HS-5 (cell line): ENCODE results near the gene CLSTN1.

ENCODE experiments used
- DNase-seq: peaks from one replicate; pipeline ENCODE4 v3.0.0-alpha.2; 2012; ENCODE audit warnings: low read depth

Gene CLSTN1

DNA sequence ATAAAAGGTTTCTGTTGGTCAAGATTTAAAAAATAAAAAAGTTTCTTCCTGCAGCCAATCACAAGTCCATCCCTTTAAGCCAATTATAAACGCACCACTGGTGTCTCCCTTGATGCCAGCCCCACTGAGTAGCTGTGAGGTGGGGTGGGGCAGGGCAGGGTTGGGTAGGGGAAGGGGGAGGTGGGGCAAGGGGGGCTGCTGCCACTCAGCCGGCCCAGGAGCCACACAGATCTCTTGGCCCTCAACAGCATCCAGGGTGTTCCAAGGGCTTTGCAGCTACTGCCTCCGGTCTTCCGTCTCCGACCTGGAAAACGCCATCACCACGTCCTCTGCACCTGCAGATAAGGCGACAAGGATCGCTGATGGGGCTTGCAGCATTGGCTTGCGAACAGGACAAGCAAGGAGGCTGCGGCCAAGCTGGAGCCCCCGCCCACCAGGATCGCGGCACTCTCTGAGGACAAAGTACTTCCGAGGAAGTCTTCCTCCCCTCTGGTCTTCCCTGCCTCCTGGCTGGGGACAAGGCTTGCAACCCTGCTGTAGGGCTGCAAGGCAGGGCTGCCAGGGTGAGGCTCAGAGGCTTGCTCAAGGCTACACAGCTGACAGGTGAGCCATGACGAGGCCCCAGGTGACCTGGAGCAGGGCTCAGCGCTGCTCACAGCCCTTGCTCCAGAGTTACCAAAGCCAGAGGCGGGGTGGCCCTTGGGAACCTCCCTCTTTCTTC is 26.8 kb upstream of the CLSTN1 start:
- no peak for DNase-seq

GRCh38 chr1:9849691-9850441 is 26.1 kb upstream of the CLSTN1 start:
- no peak for DNase-seq

DNA sequence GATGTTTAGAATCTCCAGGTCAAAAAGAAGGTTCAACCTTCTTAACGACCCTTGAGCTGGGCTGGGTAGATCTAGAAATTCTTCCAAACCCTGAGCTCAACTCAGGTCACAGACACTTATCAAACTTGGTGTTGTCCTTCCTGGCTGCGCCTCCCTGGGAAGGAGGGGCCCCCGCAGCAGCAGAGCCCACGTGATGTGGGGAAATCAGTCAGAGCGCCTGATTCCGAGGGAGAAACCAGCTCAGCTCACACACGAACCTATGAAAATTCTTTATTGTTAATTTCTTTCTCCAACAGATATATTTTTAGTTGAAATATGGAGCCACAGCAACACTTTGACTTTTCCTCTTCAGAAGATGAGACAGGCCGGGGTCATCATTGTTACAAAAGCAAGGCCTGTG is 24.3 kb upstream of the CLSTN1 start:
- DNase-seq: no peak

GRCh38 chr1:9847269-9847668 is 23.5 kb upstream of the CLSTN1 start:
- DNase-seq: no peak

DNA sequence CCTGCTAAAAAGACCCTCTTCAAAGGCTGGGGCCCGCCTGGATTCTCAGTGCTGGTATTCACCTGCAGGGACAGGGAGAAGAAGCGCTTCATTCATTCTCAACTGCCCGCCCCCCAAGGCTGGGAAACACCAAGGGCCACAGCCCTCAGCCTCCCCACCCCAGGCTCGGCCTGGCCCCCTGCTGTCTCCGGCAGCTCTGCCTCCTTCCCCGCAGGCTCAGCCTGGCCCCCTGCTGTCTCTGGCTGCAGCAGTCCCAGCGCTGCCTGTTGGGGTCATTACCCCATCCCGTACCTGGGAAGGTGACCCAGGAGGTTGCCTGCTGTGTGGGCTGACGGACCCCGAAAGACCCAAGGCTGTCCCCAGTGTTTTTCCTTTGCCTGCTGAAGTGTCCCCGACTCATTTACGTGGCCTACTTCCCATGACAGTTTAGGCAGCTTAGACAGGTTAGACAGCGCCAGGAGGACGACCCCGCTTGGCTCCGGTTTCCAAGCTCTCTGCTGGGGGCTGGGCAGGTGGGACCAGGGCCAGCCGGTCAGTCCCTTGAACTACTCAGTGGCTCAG is 22.9 kb upstream of the CLSTN1 start:
- DNase-seq: no peak

GRCh38 chr1:9845914-9846313 is 22.1 kb upstream of the CLSTN1 start:
- no peak for DNase-seq

- DNase-seq: no peak
Observed at GRCh38 chr1:9844756-9845155, 21.0 kb upstream of the CLSTN1 start.

DNA sequence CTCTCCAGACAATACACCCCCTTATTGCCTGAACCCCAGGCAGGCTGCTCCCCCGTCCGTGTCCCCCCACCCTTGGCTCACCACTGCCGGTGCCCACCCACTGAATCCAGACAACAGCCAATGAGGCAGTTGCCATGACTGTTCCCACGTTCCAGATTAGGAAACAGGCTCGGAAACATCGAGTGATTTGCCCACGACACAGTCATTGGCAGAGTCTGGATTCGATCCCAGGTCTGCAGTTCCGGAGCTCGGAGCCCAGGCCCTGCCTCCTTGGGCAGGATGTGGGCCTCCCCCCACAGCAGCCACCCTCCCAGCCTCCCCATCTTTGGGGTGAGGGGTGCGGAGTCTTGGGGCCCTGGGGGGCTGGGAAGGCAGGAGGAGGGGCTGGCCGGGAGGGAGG is 20.3 kb upstream of the CLSTN1 start:
- no peak for DNase-seq

- no peak for DNase-seq
Observed at GRCh38 chr1:9843576-9843945, 19.8 kb upstream of the CLSTN1 start.

GRCh38 chr1:9842781-9843575 is 19.2 kb upstream of the CLSTN1 start:
- no peak for DNase-seq

DNA sequence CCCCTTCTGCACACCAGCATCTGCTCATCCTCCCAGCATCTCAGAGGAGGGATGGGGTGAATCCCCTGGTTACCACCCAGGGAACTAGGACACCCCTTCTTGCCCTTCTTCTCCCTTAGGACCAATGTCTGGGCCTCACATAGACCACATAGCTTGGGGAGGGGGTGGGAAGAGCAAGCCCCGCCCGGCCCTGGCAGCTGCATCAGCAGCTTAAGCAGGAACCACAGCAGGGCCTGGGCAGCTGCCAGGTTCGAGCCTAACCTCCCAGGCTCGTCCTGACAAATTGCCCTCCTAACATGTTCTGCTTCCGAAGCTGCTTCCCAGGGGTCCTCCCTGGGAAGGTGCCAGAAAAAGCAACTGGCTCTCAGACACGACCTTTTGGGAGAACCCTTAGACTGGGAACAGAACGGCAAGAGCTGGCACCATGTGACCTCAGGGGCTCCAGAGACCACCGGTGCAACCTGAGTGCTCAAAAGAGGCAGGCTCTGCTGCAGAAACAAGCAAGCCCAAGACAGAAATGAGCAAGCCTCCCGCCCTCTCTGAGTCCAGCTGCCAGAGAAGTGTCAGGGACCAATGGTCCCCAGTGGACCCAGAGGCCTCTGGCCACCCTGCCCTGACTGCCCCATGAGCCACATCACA is 18.4 kb upstream of the CLSTN1 start:
- no peak for DNase-seq

DNA sequence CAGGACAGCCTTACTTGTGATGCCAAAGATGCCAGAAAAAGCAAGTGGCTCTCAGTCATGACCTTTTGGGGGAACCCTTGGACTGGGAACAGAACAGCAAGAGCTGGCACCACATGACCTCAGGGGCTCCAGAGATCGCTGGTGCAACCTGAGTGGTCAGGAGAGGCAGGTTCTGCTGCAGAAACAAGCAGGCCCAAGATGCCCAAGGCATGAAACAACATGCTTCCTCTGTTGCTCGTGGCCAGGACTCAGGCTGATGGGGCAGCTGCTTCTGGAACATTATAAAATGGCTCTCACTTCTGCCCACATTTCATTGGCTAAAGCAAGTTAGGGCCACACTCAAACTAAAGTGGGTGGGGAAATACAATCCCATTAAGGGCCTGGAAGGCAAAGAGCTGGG is 17.7 kb upstream of the CLSTN1 start:
- no peak for DNase-seq

DNA sequence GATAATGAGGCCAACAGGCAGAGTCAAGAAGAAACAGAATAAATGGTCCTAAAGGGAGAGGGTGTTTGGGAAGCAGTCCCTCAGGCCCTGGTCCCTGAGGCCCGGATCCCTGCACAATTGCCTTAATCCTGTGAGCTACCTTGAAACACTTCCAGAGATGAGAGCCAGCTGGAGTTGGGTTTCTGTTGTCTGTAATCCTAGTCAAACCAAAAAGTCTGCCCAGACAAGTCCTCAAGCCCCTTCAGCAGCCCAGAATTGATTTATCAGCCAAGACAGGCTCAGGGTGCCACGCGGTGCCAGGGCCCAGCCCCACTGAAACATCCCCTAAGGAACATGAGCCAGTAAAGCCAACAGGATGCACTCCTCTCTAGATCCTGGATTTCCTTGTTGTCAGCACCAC is 16.4 kb upstream of the CLSTN1 start:
- no peak for DNase-seq

DNA sequence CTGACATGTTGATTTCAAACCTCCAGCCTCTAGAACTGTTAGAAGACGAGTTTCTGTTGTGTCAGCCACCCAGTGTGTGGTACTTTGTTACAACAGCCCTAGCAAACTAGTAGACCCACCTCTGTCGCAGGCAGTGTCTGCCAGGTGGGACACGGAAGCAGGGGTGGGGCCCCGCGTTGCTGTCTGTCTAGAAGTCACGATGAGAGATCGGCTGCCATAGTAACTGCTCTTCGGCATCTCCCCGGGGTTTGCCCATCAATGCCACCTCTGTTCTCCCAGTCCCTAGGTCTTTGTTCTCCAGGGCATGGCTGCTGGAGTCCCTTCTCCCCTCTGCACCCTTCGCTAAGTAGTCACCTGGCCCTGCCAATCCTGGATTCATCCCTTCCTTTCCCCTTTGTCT is 15.2 kb upstream of the CLSTN1 start:
- no peak for DNase-seq

- no peak for DNase-seq
Observed at GRCh38 chr1:9836632-9836960, 12.8 kb upstream of the CLSTN1 start.

DNA sequence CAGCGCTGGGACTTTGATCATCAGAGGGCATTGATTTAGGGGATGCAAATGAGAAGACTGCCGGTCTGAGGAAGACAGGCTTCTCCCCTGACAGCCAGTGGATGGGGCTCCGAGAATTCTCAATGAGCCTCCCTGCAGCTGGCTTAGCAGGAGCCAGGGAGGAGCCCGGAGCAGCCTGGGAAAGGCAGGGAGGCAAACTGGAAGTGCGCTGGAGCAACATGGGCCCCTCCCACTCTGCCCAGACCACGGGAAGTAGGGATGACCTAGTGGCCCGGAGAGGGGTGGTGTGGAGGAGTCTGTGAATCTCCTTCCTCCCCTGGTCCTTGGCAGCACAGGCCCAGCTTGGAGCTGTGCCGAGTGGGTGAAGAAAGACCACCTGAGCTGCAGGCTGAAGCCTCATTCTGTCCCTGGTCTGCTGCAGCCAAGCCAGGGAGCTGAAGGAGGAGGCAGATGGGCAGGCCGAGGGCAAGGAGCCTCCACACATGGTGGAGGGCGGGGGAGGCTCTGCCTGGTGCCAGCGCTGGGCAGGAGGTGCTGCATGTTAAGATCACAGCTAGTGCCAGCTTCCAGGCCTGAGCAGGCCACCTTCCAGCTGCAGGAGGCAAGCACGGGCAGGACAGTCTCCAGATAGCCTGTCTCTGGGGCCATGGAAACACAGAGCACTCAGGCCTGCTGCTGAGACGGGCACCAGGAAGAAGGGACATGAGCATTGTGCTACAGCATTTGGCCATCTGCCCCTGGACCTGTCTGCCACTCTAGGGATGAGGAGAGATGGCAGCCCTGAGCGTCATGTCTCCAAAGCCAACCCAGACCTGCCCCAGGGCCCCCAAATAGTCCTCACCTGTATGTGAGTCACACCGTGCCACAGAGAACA is 12.2 kb upstream of the CLSTN1 start:
- no peak for DNase-seq

DNA sequence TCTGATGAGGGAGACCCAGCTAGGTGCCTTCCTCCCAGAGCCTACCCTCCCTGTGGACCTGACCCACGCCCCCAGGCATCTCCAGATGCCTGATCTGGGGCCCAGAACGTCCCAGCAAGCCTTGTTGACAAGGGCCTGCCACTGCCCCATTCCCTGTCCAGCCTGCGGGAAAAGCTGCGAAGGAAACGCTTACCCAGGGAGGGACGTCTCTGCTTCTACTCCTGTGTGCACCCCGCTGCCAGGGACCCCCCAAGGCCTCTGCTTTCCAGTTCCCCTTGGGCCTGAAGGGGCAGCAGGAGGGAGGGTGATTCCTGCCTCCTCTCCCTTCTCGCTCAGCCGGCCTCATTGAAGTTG is 11.6 kb upstream of the CLSTN1 start:
- DNase-seq: no peak

- DNase-seq: no peak
Observed at GRCh38 chr1:9833632-9834031, 9.9 kb upstream of the CLSTN1 start.

DNA sequence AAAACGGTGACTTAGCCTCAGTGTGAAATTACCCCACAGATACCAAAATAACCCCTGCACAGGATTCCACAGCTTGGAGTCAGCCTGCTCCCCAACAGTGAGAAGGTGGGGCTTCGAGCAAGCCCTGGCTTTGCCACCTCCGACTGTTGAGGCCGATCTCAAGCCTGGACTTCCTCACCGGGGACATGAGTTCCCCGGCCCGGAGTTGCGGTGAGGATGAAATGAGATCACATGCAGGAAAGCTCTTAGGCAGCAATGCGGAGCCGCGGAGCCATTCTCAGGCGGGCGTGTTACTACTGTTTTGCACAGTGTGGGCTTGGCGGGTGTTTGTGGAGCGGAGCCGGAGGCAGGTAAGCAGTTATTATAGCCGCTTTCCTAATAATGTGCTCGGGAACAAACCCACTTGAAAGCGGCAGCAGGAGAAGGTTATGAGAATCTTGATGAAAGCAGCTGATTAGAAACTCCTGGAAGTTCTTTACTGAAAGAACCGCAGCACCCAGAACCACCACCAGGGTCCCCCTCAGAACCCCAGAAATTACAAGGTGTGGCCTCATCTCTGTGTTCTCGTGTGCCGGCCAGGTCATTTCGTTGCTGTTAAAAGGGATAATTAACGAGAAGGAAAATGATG is 3.9 kb upstream of the CLSTN1 start:
- no peak for DNase-seq

DNA sequence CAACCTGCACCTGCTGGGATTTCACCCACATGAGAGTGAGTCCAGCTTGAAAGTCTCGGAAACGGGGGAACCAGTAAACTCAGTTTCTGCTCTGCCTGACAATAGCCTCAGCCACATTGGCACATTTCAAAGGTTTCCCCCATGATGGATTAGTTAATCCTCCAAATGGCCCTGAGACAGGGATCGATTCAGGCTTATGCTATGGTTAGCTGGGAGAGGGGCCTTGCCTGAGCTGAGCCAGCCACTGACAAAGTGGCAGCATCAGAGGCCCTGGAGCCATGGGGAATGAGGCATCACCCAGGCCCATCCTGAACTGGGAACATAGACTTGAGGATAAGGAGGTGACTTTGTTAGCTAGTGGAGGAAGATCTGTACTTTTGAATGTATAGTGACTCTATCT is 2.9 kb upstream of the CLSTN1 start:
- no peak for DNase-seq

GRCh38 chr1:9826087-9826486 is 2.3 kb upstream of the CLSTN1 start:
- DNase-seq: no peak
